ENCODE data around the gene MAGOH.

DNA sequence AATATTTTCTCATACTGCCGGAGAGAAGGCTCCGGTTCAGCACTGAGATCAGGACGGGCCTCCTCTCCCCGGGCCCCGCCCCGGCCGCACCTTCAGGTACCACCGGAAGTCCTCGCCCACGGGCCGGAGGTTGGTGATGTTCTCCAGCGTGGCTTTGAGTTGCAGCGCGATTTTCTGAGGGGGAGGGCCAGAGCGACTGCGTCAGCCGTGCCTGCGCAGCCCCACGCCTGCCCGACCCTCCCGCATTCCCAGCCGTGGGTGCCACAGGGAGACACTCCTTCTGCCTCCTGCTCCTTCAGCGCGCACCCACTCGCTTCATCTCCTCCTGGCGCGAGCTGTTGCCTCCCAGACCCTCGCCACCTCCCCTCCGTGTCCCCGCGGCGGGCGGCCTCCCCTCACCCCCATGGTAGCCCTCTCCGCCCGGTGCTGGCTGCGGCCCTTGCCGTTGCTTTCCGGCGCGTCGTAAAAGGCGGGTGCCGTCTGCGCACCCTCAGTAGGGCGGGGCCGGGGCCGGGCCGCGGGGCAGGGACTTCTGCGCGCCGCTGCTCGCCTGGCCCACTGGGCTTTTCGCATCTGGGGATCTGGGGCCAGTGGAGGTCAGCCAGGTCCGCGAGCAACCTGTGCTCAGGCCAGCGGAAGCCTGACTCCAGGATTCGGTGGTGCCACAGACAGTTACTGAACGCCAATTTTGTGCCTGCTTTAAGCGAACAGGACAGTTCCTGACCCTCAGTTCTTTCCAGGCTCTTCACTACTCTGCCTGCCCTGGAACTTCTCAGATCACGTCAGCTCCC is 18.0 kb downstream of the MAGOH start, which contains the start of gene CZIB:
- TF ChIP-seq CTCF (IDR thresholded peaks at IDR 0.05; ENCODE audit: low read length) (no peak), EZH2 (IDR thresholded peaks at IDR 0.05; ENCODE audit: borderline replicate concordance, low read length) (no peak)
